ENCODE measurements around the gene GNAI3. TPM values are rescaled to one million over a fixed set of nuclear protein-coding genes. Genes with fewer than 3 reads are reported as not detected.

Gene GNAI3
- total RNA-seq, 2 experiments from 2014 or later, result 3.8 to 6.1 TPM

DNA sequence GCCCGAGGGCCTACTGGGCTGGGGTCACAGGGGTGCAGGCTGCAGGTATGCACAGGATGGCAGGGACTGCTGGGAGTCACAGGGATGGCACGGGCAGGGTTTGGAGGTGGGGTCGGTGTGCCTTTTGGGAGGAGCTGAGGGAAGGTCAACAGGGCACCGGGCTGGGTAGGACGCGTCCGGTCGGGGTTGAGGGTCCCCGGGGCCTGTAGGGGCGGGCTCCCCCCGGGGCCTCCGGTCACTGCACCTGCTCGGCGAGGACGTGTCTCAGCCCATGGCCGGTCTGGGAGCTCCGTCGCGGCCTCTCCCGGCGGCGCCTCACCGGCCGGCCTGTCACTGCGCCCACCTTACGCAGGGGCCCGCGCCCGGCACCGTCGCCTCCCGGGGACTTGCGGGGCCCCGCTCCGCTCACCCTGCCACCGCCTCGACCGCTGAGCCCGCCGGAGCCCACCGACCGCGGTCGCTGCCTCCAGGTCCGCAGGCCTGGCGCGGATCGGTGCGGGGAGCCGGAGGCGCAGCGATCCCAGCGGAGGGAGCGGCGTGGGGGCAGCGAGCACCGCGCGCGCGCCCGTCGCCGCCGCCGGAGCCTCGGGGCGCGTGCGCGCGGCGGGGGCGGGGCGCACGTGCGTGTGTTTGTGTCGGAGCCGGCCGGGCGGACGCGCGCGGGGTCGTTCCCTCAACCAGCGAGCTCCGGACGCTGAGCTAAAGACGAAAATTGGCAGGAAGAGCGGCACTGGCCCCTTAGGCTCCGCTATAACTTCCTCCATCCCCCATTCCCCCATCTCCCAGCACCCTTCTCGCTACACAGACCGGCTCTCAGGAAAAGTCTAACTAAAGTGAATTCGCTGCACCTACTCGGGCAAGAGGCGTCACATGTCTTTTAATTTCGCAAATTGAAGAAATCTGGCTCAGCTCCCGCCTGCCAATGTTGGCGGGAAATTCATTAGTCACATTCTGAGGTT is 39.0 kb upstream of the GNAI3 start, which contains the start of gene AMIGO1:
TSS of gene AMIGO1 (minus strand) at position 552 of the 959 bp plus-strand sequence. CDS start 815 bp downstream, outside the sequence.
- Histone ChIP-seq H3K9me2 (ENCODE audit: insufficient read depth, low read length) (no peaks in the 10 kb centered on the region), H3K4me1 (ENCODE audit: insufficient read depth, low read length, poor library complexity, severe bottlenecking) (peaks cover 3% of the 10 kb centered on the region), H3K9me3 (ENCODE audit: low read length) (no peaks in the 10 kb centered on the region), H3K4me2 (ENCODE audit: low read length) (peak within 1 kb of the TSS; percentile 52), H3K79me2 (ENCODE audit: insufficient read depth, low read depth, low read length) (no peaks in the 10 kb centered on the region), H4K20me1 (ENCODE audit: insufficient read depth, low read length) (no peaks in the 10 kb centered on the region), H2AFZ (ENCODE audit: low read length) (peak within 1 kb of the TSS; percentile 15; the same call in 1 of the 2 replicates), H3K36me3 (ENCODE audit: insufficient read depth, low read length) (no peaks in the 10 kb centered on the region), H3K4me3 (ENCODE audit: low read depth, low read length, poor library complexity, severe bottlenecking) (peak within 1 kb of the TSS; percentile 59), H3K27ac (ENCODE audit: low read depth, low read length, poor library complexity, severe bottlenecking) (no peak within 1 kb of the TSS)
- peak; percentile 60 for DNase-seq (ENCODE audit: low spot score)
- TF ChIP-seq EZH2phosphoT487 (IDR thresholded peaks at IDR 0.05; ENCODE audit: borderline replicate concordance, low read depth, low read length), result no peak
- TF ChIP-seq, protein P1, sequence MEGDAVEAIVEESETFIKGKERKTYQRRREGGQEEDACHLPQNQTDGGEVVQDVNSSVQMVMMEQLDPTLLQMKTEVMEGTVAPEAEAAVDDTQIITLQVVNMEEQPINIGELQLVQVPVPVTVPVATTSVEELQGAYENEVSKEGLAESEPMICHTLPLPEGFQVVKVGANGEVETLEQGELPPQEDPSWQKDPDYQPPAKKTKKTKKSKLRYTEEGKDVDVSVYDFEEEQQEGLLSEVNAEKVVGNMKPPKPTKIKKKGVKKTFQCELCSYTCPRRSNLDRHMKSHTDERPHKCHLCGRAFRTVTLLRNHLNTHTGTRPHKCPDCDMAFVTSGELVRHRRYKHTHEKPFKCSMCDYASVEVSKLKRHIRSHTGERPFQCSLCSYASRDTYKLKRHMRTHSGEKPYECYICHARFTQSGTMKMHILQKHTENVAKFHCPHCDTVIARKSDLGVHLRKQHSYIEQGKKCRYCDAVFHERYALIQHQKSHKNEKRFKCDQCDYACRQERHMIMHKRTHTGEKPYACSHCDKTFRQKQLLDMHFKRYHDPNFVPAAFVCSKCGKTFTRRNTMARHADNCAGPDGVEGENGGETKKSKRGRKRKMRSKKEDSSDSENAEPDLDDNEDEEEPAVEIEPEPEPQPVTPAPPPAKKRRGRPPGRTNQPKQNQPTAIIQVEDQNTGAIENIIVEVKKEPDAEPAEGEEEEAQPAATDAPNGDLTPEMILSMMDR (conservative IDR thresholded peaks at IDR 0.05; ENCODE audit: low read length), result no peak
- intact Hi-C loops (cut with micrococcal nuclease; ENCODE audit: unreplicated experiment), result no loop called here
- POLR2A ChIA-PET, result interaction anchor here (0.7 kb wide), 1 partner anchor 701 kb away, joined by 3 read pairs; no protein-coding TSS in a partner anchor
- CTCF ChIA-PET (ENCODE audit: unreplicated experiment), result interaction anchor here (1.0 to 1.6 kb wide), 3 partner anchors 19 to 23 kb away, joined by 3 read pairs; no protein-coding TSS in a partner anchor
- no TSS peak for BruUV-seq (replicated peaks)

DNA sequence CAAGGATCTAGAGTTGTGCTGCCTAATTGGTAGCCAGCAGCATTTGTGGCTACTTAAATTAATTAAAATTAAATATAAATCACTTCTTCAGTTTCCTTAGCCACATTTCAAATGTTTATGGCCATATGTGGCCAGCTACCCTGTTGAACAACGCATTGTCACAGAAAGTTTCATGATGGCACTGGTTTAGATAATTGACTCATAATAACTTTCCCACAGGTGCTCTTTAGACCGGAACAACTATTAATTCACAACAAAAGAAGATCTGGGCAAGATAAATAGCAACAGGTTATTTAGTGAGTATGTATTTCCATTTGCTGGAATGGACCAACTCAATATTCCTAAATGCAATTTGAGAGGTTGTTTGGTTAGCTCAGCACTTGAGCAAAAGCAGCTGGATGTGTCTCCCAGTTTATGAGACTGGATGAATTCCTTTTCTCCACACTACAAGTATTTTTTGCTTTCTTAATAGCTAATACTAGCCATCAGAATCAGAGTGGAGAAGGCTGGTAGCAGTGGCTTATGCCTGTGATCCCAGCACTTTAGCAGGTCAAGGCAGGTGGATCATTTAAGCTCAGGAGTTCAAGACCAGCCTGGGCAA is 35.2 kb upstream of the GNAI3 start:
- Histone ChIP-seq H3K27ac (ENCODE audit: low read depth, low read length, poor library complexity, severe bottlenecking) (no peak overlapping the region), H3K9me2 (ENCODE audit: insufficient read depth, low read length) (no peaks in the 10 kb centered on the region), H3K4me2 (ENCODE audit: low read length) (no peak overlapping the region), H3K36me3 (ENCODE audit: insufficient read depth, low read length) (no peaks in the 10 kb centered on the region), H4K20me1 (ENCODE audit: insufficient read depth, low read length) (no peaks in the 10 kb centered on the region), H3K9me3 (ENCODE audit: low read length) (no peaks in the 10 kb centered on the region), H3K79me2 (ENCODE audit: insufficient read depth, low read depth, low read length) (no peaks in the 10 kb centered on the region), H3K4me3 (ENCODE audit: low read depth, low read length, poor library complexity, severe bottlenecking) (no peak overlapping the region), H3K4me1 (ENCODE audit: insufficient read depth, low read length, poor library complexity, severe bottlenecking) (peaks cover 3% of the 10 kb centered on the region), H2AFZ (ENCODE audit: low read length) (no peak overlapping the region)
- ChIA-PET CTCF (ENCODE audit: unreplicated experiment) (interaction anchor here (0.8 kb wide), 1 partner anchor 17 kb away, joined by 5 read pairs; no protein-coding TSS in a partner anchor), POLR2A (interaction anchor here (0.6 to 1.1 kb wide), 5 partner anchors 8 to 410 kb away, joined by 3 to 8 read pairs (median 3); no protein-coding TSS in a partner anchor)
- BruUV-seq (replicated peaks), result no TSS peak
- no peak for DNase-seq (ENCODE audit: low spot score)
- TF ChIP-seq, protein P1 (conservative IDR thresholded peaks at IDR 0.05; ENCODE audit: low read length), result no peak
- TF ChIP-seq EZH2phosphoT487 (IDR thresholded peaks at IDR 0.05; ENCODE audit: borderline replicate concordance, low read depth, low read length), result no peak
- intact Hi-C loops (cut with micrococcal nuclease; ENCODE audit: unreplicated experiment), result no loop called here

Measured in OCI-LY7 (cell line).